ENCODE results near the gene SWAP70. TPM values are rescaled to one million over a fixed set of nuclear protein-coding genes. Genes with fewer than 3 reads are reported as not detected.

The SWAP70 gene
- total and polyA plus RNA-seq, 2 donors (not counting 1 experiment from before 2014, with no cell fraction given) = 45.1 to 74.4 TPM

DNA sequence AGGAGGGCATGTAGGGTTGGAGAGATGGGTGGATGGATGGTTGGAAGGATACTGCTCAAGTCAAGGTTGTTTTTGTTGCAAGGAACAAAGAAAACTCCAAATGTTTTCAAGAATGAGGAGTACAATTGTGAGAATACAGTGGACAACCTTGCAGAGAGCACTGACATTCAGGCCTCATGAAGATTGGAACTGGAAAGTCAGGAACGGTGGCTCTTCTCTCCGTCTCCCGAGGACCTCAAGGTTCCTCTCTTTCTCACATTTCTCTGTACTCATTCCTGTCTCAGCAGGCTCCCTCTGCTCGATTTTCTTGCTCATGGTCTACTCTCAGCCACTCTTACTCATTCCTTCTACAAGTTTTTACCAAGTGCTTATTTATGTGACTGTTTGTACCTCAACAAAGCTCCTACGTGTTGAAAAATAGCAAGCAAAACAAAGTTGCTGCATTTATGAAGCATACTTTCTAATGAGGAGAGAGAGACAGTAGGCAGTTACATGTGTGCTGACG, 97.6 kb downstream of the SWAP70 start:
- peaks cover 50% of the 10 kb centered on the region for H3K4me1 ChIP-seq (ENCODE audit: control insufficient read depth, extremely low read depth, insufficient read depth, low read length)

DNA sequence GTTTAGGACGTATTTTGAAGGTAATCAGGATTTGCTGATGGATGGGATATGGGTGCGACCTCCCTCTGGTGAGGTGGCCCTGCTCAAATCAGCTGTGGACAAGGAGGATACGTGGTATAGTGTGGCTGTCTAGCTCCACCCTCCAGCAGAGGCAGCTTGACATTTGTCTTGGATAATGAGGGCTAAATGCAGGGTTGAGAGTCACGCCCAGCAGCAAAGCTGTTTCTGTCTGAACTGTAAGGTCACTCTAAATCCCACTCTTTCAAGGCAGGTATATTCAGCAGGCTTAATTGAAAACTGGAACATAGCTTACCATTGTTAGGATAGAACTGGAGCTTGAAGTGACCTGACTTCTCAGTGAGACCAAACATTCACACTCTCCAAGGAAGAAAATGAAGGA, 98.7 kb downstream of the SWAP70 start:
- no peak overlapping the region for H2AFZ ChIP-seq (ENCODE audit: low read length)
- no peaks in the 10 kb centered on the region for H3K9me3 ChIP-seq (ENCODE audit: control insufficient read depth, insufficient read depth, low read depth, low read length)
- H3K27me3 ChIP-seq (ENCODE audit: control insufficient read depth, insufficient read depth, low read length) = no peaks in the 10 kb centered on the region
- H3K79me2 ChIP-seq (ENCODE audit: control insufficient read depth, insufficient read depth, low read length) = no peaks in the 10 kb centered on the region
- peaks cover 52% of the 10 kb centered on the region for H3K4me1 ChIP-seq (ENCODE audit: control insufficient read depth, extremely low read depth, insufficient read depth, low read length)
- no peak overlapping the region for H3K4me2 ChIP-seq (ENCODE audit: extremely low read depth, insufficient read depth, low read length)
- H3K4me3 ChIP-seq (replicated peaks in 1 of 4; ENCODE audit: control extremely low read depth in 1 of 4, insufficient read depth in 1 of 4, low read depth in 3 of 4, low read length in 4 of 4) = no peak overlapping the region
- TF ChIP-seq, protein P1, sequence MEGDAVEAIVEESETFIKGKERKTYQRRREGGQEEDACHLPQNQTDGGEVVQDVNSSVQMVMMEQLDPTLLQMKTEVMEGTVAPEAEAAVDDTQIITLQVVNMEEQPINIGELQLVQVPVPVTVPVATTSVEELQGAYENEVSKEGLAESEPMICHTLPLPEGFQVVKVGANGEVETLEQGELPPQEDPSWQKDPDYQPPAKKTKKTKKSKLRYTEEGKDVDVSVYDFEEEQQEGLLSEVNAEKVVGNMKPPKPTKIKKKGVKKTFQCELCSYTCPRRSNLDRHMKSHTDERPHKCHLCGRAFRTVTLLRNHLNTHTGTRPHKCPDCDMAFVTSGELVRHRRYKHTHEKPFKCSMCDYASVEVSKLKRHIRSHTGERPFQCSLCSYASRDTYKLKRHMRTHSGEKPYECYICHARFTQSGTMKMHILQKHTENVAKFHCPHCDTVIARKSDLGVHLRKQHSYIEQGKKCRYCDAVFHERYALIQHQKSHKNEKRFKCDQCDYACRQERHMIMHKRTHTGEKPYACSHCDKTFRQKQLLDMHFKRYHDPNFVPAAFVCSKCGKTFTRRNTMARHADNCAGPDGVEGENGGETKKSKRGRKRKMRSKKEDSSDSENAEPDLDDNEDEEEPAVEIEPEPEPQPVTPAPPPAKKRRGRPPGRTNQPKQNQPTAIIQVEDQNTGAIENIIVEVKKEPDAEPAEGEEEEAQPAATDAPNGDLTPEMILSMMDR (conservative IDR thresholded peaks at IDR 0.05 in 1 of 2, IDR thresholded peaks at IDR 0.05 in 1 of 2; ENCODE audit: low read depth in 1 of 2, low read length in 2 of 2) = no peak
- TF ChIP-seq EZH2 (IDR thresholded peaks at IDR 0.05; ENCODE audit: low read length, missing control alignments) = no peak
- no peak for DNase-seq (ENCODE audit: low read depth in 2 of 2)
- H3K36me3 ChIP-seq (ENCODE audit: control insufficient read depth, insufficient read depth, low read length) = no peaks in the 10 kb centered on the region
- no peak overlapping the region for H3K9ac ChIP-seq (ENCODE audit: insufficient read depth, low read length)
- no peaks in the 10 kb centered on the region for H4K20me1 ChIP-seq (ENCODE audit: control insufficient read depth, extremely low read depth, insufficient read depth, low read length)
- no peak overlapping the region for H3K27ac ChIP-seq (ENCODE audit: insufficient read depth, low read length)

More for the DNA sequence above, 97.6 kb downstream of the SWAP70 start:
- no peak overlapping the region for H3K4me2 ChIP-seq (ENCODE audit: extremely low read depth, insufficient read depth, low read length)
- no peak overlapping the region for H3K4me3 ChIP-seq (replicated peaks in 1 of 4; ENCODE audit: control extremely low read depth in 1 of 4, insufficient read depth in 1 of 4, low read depth in 3 of 4, low read length in 4 of 4)
- H3K36me3 ChIP-seq (ENCODE audit: control insufficient read depth, insufficient read depth, low read length) = no peaks in the 10 kb centered on the region
- H3K79me2 ChIP-seq (ENCODE audit: control insufficient read depth, insufficient read depth, low read length) = no peaks in the 10 kb centered on the region
- H3K9me3 ChIP-seq (ENCODE audit: control insufficient read depth, insufficient read depth, low read depth, low read length) = no peaks in the 10 kb centered on the region
- H4K20me1 ChIP-seq (ENCODE audit: control insufficient read depth, extremely low read depth, insufficient read depth, low read length) = no peaks in the 10 kb centered on the region
- H3K9ac ChIP-seq (ENCODE audit: insufficient read depth, low read length) = no peak overlapping the region
- no peak overlapping the region for H3K27ac ChIP-seq (ENCODE audit: insufficient read depth, low read length)
- no peaks in the 10 kb centered on the region for H3K27me3 ChIP-seq (ENCODE audit: control insufficient read depth, insufficient read depth, low read length)
- H2AFZ ChIP-seq (ENCODE audit: low read length) = no peak overlapping the region
- TF ChIP-seq, protein P1 (conservative IDR thresholded peaks at IDR 0.05 in 1 of 2, IDR thresholded peaks at IDR 0.05 in 1 of 2; ENCODE audit: low read depth in 1 of 2, low read length in 2 of 2) = no peak
- TF ChIP-seq EZH2 (IDR thresholded peaks at IDR 0.05; ENCODE audit: low read length, missing control alignments) = no peak
- DNase-seq (ENCODE audit: low read depth in 2 of 2) = no peak

DNA sequence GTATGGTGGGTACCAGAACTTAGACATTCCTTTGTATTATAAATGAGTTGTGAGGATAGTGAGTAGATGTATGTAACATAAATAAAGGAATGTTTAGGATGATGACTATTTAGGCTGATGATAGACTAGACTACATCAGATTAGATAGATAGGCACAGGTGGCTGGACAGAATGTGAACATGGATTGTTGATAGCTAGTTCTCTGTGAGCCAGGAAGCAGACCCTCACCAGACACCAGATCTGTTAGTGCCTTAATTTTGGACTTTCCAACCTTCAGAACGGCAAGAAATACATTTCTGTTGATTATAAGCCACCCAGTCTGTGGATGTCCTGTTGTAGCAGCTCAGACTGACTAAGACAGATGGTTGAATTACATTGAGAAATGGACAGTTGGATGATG, 99.4 kb downstream of the SWAP70 start:
- Histone ChIP-seq H3K4me1 (ENCODE audit: control insufficient read depth, extremely low read depth, insufficient read depth, low read length) (peaks cover 49% of the 10 kb centered on the region), H3K4me2 (ENCODE audit: extremely low read depth, insufficient read depth, low read length) (no peak overlapping the region), H3K36me3 (ENCODE audit: control insufficient read depth, insufficient read depth, low read length) (no peaks in the 10 kb centered on the region), H3K4me3 (replicated peaks in 1 of 4; ENCODE audit: control extremely low read depth in 1 of 4, insufficient read depth in 1 of 4, low read depth in 3 of 4, low read length in 4 of 4) (no peak overlapping the region), H3K9ac (ENCODE audit: insufficient read depth, low read length) (no peak overlapping the region), H3K27ac (ENCODE audit: insufficient read depth, low read length) (no peak overlapping the region), H3K79me2 (ENCODE audit: control insufficient read depth, insufficient read depth, low read length) (no peaks in the 10 kb centered on the region), H3K9me3 (ENCODE audit: control insufficient read depth, insufficient read depth, low read depth, low read length) (no peaks in the 10 kb centered on the region), H2AFZ (ENCODE audit: low read length) (no peak overlapping the region), H3K27me3 (ENCODE audit: control insufficient read depth, insufficient read depth, low read length) (no peaks in the 10 kb centered on the region), H4K20me1 (ENCODE audit: control insufficient read depth, extremely low read depth, insufficient read depth, low read length) (no peaks in the 10 kb centered on the region)
- no peak for DNase-seq (ENCODE audit: low read depth in 2 of 2)
- TF ChIP-seq, protein P1 (conservative IDR thresholded peaks at IDR 0.05 in 1 of 2, IDR thresholded peaks at IDR 0.05 in 1 of 2; ENCODE audit: low read depth in 1 of 2, low read length in 2 of 2) = no peak
- TF ChIP-seq EZH2 (IDR thresholded peaks at IDR 0.05; ENCODE audit: low read length, missing control alignments) = no peak

Measured in fibroblast of lung (primary cell).